C4-2B (cell line): ENCODE data around the gene SYMPK.

ENCODE experiments used
- H3K27ac ChIP-seq: fragments of 450-650 bp; 2 replicates; pipeline ENCODE4 v1.5.1; 2017
- ZFX ChIP-seq: fragments of 450-650 bp; IDR thresholded peaks from 2 replicates; pipeline ENCODE4 v1.6.1; 2017
- TF ChIP-seq, protein P1 (sequence below): fragments of 450-650 bp; conservative IDR thresholded peaks from 2 replicates; pipeline ENCODE4 v1.5.1; 2017; ENCODE audit warnings: mild to moderate bottlenecking

SYMPK gene

DNA sequence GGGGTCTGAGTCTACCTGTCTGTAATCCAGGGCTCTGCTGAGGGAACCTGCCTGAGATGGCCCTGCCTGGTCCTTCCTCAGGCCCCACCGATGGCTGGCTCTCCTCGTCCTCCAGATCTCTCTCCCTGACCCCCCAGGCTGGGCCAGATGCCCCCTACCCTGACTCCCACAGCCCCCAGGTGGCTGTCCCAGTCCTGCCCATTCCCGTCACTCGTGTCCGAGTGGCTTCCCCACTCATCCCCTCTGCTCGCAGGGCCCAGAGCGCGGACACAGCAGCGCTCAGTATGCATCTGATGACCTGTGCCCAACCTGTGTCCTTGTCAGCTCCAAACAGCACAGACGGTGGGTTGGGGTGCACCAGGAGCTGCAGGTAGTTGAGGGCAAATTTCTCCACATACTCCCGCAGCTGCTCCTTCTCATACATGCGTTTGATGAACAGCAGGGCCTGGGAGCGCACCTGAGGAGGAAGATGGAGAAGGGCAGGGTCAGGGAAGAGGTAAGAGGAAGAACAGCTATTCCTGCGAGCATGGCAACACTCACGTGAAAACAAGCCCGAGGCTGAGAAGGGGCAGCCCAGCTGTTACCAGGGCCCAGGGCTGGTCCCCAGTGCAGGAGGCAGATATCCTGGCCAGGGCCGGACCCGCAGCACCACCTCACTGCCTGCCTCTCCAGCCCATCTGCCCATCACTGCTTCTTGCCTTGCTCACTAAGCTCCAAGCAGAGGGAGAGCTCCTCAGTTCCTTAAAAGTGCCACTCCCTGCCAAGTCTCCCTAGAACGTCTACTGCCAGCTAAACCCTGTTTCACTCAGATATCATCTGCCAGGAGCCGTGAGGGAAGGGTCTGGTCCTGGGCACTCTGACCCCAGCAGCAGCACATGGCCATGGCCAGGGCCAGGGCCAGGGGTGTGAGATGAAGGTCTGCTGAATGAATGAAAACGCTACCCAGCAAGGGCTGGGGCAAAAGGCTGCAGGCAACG is 36.7 kb downstream of the SYMPK start:
- no peak overlapping the region for H3K27ac ChIP-seq
- TF ChIP-seq, protein P1, sequence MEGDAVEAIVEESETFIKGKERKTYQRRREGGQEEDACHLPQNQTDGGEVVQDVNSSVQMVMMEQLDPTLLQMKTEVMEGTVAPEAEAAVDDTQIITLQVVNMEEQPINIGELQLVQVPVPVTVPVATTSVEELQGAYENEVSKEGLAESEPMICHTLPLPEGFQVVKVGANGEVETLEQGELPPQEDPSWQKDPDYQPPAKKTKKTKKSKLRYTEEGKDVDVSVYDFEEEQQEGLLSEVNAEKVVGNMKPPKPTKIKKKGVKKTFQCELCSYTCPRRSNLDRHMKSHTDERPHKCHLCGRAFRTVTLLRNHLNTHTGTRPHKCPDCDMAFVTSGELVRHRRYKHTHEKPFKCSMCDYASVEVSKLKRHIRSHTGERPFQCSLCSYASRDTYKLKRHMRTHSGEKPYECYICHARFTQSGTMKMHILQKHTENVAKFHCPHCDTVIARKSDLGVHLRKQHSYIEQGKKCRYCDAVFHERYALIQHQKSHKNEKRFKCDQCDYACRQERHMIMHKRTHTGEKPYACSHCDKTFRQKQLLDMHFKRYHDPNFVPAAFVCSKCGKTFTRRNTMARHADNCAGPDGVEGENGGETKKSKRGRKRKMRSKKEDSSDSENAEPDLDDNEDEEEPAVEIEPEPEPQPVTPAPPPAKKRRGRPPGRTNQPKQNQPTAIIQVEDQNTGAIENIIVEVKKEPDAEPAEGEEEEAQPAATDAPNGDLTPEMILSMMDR, result no peak
- no peak for TF ChIP-seq ZFX

DNA sequence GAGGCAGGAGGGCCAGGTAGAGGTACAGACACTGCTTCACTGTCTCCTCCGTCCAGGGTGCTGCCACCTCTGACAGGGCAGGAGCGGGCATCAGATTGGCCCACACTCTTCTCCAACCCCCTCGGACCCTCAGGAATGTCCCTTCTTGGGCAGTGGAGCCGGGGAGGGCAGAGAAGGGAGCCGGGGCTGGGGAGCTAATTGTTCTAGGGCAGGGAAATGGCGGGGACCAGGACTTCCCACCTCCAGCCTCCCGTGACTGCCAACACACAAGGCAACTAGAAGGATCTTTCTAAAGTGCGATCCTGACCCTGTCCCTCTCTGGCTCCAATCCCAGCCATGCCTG is 37.7 kb downstream of the SYMPK start:
- no peak for TF ChIP-seq ZFX
- TF ChIP-seq, protein P1, result no peak
- no peak overlapping the region for H3K27ac ChIP-seq

DNA sequence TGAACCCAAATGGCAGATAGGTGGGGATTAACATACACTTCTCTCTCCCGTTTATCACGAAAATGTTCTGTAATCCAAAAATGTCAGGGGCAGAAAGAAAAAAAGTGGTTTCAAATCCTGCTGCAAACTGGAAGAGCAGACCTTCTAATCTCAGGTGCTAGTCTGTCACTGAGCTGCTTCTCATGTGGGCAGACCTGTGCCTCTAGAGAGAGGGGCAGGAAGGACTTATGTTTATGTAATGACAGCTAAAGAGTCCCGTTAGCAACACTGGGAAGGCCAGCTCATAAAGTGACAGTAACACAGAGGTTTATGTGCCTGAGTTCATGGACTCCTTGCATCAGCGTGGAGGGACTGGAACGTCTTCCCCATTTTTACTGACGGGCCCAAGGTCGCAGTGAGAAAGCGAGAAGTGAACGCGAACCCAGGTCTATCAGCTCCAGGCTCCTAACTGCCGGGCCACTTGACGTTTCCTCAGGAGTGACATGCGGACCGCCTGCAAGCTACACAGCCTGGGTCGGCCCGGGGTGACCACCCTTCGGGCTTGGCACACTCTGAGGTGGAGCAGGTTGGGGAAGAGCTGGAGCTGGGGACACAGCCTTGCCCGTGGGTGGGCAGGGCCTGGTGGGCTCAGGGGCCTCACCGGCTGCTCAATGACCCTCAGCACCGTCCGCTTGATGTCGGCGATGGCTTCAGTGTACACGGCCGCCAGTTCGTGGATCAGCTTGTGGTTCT is 38.2 kb downstream of the SYMPK start:
- TF ChIP-seq ZFX, result no peak
- TF ChIP-seq, protein P1, result no peak

DNA sequence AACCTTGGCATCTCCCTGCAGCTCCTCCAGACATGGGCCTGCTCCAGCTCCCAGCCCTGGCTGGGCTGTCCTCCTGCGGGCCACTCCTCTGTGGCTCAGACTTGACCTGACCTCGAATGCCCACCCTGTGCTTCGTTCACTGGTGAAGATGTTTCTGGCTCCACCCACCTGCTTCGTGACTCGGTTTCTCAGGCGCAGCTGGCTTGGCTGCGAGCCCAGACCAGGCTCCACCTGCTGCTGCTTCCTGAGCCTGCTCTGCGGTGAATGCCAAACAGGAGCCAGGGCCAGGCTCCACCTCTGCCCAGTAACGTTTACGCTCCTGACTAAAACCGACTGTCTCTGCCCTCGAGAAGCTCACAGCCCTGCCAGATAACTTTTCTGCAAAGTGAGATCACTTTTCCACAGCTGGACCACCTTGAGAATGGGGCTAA is 38.9 kb downstream of the SYMPK start:
- TF ChIP-seq, protein P1, result no peak
- TF ChIP-seq ZFX, result no peak
- H3K27ac ChIP-seq, result no peak overlapping the region

More for the DNA sequence above, 38.2 kb downstream of the SYMPK start:
- no peak overlapping the region for H3K27ac ChIP-seq

DNA sequence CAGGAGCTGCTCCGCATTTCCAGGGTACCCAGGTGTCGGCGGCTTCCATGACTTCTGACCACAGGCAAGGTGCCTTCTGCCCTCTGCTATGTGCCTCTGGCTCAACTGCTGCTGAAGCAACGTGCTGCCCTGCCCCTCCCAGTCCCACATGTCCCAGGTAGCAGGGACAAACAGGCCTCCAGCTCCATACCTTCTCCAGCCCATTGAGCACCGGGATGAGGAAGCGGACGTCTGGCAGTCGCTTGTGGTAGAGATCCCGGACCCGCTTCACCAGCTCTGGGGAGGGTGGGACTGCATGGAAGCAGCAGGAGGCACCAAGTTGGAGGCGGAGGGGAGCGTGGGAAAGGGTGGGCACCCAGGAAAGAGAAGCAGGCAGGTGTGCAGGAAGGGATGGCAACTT is 39.8 kb downstream of the SYMPK start:
- TF ChIP-seq, protein P1, result no peak
- TF ChIP-seq ZFX, result no peak
- no peak overlapping the region for H3K27ac ChIP-seq

DNA sequence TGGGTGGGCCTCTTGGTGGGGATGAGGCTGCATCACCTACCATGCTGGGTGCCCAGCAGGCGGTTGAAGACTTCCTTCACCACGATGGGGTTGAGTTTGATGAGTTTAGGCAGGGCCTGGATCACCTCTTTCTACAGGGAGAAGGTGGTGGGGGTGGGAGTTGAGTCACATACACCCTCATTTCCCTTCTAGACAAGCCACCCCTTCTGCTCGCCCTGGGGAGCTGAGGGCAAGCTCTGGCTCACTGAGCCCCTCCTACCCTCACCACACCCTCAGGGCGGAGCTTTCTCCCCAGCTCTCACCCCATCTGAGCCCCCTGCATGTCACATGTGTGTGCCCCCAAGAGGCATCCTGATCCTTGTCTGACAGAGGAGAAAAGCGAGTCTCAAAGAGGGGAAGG is 40.2 kb downstream of the SYMPK start:
- TF ChIP-seq, protein P1, result no peak
- no peak for TF ChIP-seq ZFX
- H3K27ac ChIP-seq, result no peak overlapping the region

DNA sequence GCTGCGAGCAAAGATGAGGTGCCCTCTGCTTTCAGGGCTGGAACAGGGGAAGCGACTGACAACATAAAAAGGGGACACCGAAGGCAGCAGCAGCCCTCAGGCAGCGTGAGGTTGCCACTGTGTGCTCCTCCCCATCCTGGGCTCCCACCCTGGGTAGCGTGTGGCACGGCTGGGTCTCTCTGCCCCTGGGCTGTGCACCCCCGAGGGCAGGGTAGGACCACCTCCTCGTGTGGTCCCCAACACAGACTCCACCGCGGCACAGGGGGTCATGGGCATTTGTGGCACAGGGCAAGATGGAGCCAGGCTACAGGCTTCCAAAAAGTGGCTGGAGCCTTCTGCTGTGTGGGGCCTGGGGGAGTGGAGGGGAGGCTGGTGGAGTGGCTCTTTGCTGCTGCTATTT is 41.4 kb downstream of the SYMPK start:
- TF ChIP-seq ZFX, result no peak
- TF ChIP-seq, protein P1, result no peak
- H3K27ac ChIP-seq, result no peak overlapping the region
